Endodermal cell (in vitro differentiated cells): ENCODE measurements around the gene CUZD1. TPM values are rescaled to one million over a fixed set of nuclear protein-coding genes. Genes with fewer than 3 reads are reported as not detected.

ENCODE experiments used
- DNase-seq: peaks from one replicate; pipeline ENCODE4 v3.0.0-alpha.2; 2017
- H3K27ac ChIP-seq: 2 replicates; pipeline ENCODE4 v1.5.1; 2013; ENCODE audit warnings: mild to moderate bottlenecking, low read depth, low read length, moderate library complexity
- H3K27me3 ChIP-seq: 2 replicates; pipeline ENCODE4 v1.6.1; 2013; ENCODE audit warnings: mild to moderate bottlenecking, low read length, moderate library complexity; ENCODE audit not compliant: insufficient read depth, control insufficient read depth, poor library complexity, severe bottlenecking
- H3K36me3 ChIP-seq: 2 replicates; pipeline ENCODE4 v1.7.0; 2013; ENCODE audit warnings: mild to moderate bottlenecking, low read length, moderate library complexity; ENCODE audit not compliant: control insufficient read depth, insufficient read depth
- H3K4me1 ChIP-seq: one replicate; pipeline ENCODE4 v1.7.0; 2013; ENCODE audit warnings: low read length; ENCODE audit not compliant: control insufficient read depth, insufficient read depth
- H3K4me3 ChIP-seq: 2 replicates; pipeline ENCODE4 v1.5.1; 2013; ENCODE audit warnings: mild to moderate bottlenecking, low read length, moderate library complexity
- H3K9ac ChIP-seq: 2 replicates; pipeline ENCODE4 v1.6.1; 2013; ENCODE audit warnings: mild to moderate bottlenecking, low read length, moderate library complexity; ENCODE audit not compliant: poor library complexity, severe bottlenecking; ENCODE audit errors: extremely low read depth
- H3K9me3 ChIP-seq: 2 replicates; pipeline ENCODE4 v1.6.1; 2013; ENCODE audit warnings: mild to moderate bottlenecking, low read length, moderate library complexity; ENCODE audit not compliant: control insufficient read depth
- H3K27ac Mint-ChIP-seq: 2 replicates; pipeline ENCODE4 v1.8.0; 2020; ENCODE audit warnings: mixed read lengths
- H3K27me3 Mint-ChIP-seq: 2 replicates; pipeline ENCODE4 v1.8.0; 2021; ENCODE audit warnings: mild to moderate bottlenecking, mixed read lengths; ENCODE audit not compliant: insufficient read depth
- H3K36me3 Mint-ChIP-seq: 2 replicates; pipeline ENCODE4 v1.8.0; 2020; ENCODE audit warnings: low read depth, mixed read lengths
- H3K4me1 Mint-ChIP-seq: 2 replicates; pipeline ENCODE4 v1.8.0; 2020; ENCODE audit warnings: mixed read lengths
- H3K4me3 Mint-ChIP-seq: 2 replicates; pipeline ENCODE4 v1.8.0; 2020; ENCODE audit warnings: mild to moderate bottlenecking, moderate library complexity, mixed read lengths
- H3K9me3 Mint-ChIP-seq: 2 replicates; pipeline ENCODE4 v1.8.0; 2020; ENCODE audit warnings: mild to moderate bottlenecking, mixed read lengths
- WGBS, 2 experiments: methylation state at CpG; one replicate each; pipeline versions ENCODE4 v1.1.5 to v1.1.7; 2013; ENCODE audit warnings: missing lambda C conversion rate in 2 of 2, mixed read lengths in 1 of 2; ENCODE audit not compliant: insufficient coverage in 1 of 2, insufficient read length in 1 of 2; 5-methylcytosine and 5-hydroxymethylcytosine counted together
- total RNA-seq, 2 donors: library from RNA; stranded (reverse); fragmentation: NEBNext Ultra II Directional in 1 of 2; extraction: Animal tissue kit (Norgen Biotek cat#: 25700) in 1 of 2; gene quantifications; 2 replicates in 1 of 2; 3 replicates in 1 of 2; pipeline ENCODE4 v1.2.1, GENCODE V29; 2021
- TF ChIP-seq, protein P1 (sequence below): fragments of 200-600 bp; sonication (generic); conservative IDR thresholded peaks from 2 replicates; pipeline ENCODE4 v1.5.0; 2021; ENCODE audit warnings: antibody characterized with exemption, mild to moderate bottlenecking

The CUZD1 gene
- total RNA-seq, 2 donors from 2014 or later: 0.53 TPM; not detected in 1

DNA sequence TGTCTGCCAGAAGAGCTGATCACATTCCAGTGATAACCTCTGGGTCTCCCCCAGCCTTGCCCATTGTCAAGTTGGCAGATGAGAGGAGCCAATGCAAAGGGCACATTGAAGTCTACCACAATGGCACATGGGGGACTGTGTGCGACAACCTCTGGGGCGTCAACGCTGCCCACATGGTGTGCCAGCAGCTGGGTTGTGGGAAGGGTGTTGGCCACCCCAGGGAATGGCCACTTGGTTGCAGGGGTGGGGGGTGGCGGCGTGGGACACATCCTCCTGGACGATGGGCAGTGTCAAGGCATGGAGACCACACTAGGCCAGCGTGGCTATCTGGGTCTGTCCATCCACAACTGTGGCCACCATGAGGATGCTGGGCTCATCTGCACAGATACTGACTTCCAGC lies 43.4 kb downstream of the CUZD1 start:
- H3K9me3 ChIP-seq: no peaks in the 10 kb centered on the region
- no peaks in the 10 kb centered on the region for H3K36me3 Mint-ChIP-seq
- H3K9me3 Mint-ChIP-seq: no peaks in the 10 kb centered on the region
- peaks cover 29% of the 10 kb centered on the region for H3K27me3 Mint-ChIP-seq
- no peak overlapping the region for H3K9ac ChIP-seq
- no peaks in the 10 kb centered on the region for H3K4me1 ChIP-seq
- no peak overlapping the region for H3K4me3 ChIP-seq
- DNase-seq: peak; percentile 17
- no peak overlapping the region for H3K27ac ChIP-seq
- no peaks in the 10 kb centered on the region for H3K27me3 ChIP-seq
- TF ChIP-seq, protein P1, sequence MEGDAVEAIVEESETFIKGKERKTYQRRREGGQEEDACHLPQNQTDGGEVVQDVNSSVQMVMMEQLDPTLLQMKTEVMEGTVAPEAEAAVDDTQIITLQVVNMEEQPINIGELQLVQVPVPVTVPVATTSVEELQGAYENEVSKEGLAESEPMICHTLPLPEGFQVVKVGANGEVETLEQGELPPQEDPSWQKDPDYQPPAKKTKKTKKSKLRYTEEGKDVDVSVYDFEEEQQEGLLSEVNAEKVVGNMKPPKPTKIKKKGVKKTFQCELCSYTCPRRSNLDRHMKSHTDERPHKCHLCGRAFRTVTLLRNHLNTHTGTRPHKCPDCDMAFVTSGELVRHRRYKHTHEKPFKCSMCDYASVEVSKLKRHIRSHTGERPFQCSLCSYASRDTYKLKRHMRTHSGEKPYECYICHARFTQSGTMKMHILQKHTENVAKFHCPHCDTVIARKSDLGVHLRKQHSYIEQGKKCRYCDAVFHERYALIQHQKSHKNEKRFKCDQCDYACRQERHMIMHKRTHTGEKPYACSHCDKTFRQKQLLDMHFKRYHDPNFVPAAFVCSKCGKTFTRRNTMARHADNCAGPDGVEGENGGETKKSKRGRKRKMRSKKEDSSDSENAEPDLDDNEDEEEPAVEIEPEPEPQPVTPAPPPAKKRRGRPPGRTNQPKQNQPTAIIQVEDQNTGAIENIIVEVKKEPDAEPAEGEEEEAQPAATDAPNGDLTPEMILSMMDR: no peak
- WGBS, 2 experiments: 93 to 95% methylated on average over 6 to 7 of the region's 7 CpGs
- H3K4me1 Mint-ChIP-seq: no peaks in the 10 kb centered on the region
- H3K4me3 Mint-ChIP-seq: no peak overlapping the region
- H3K36me3 ChIP-seq: no peaks in the 10 kb centered on the region
- H3K27ac Mint-ChIP-seq: no peak overlapping the region

DNA sequence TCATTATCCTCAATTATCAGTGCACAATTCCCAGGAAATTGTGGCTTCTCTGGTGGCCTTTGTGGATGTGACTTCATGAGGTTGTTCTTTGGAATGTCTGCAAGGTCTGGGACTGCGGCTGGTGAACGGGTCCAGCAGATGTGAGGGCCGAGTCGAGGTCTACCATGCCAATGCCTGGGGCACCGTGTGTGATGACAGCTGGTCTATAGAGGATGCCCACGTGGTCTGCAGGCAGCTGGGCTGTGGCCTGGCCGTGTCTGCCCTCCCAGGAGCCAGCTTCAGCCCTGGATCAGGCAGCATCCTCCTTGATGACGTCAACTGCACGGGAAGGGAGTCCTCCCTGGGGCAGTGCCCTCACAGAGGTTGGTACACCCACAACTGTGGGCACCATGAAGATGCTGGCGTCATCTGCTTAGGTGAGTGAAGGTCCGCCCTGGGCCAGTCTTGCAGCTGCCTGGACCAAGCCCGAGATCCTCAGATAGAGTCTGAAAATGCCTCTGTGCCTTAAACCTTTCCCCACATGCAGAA lies 46.9 kb downstream of the CUZD1 start:
- TF ChIP-seq, protein P1: no peak
- Histone ChIP-seq H3K27me3 (peaks cover 6% of the 10 kb centered on the region), H3K36me3 (no peaks in the 10 kb centered on the region), H3K9ac (no peak overlapping the region), H3K4me3 (no peak overlapping the region), H3K9me3 (no peaks in the 10 kb centered on the region), H3K4me1 (no peaks in the 10 kb centered on the region), H3K27ac (no peak overlapping the region)
- peaks cover 26% of the 10 kb centered on the region for H3K27me3 Mint-ChIP-seq
- H3K36me3 Mint-ChIP-seq: no peaks in the 10 kb centered on the region
- 89 to 90% methylated on average over 9 to 12 of the region's 12 CpGs for whole genome bisulfite sequencing, 2 experiments
- H3K9me3 Mint-ChIP-seq: no peaks in the 10 kb centered on the region
- H3K4me1 Mint-ChIP-seq: peaks cover 3% of the 10 kb centered on the region
- no peak overlapping the region for H3K4me3 Mint-ChIP-seq
- no peak overlapping the region for H3K27ac Mint-ChIP-seq
- peak; percentile 32 for DNase-seq

DNA sequence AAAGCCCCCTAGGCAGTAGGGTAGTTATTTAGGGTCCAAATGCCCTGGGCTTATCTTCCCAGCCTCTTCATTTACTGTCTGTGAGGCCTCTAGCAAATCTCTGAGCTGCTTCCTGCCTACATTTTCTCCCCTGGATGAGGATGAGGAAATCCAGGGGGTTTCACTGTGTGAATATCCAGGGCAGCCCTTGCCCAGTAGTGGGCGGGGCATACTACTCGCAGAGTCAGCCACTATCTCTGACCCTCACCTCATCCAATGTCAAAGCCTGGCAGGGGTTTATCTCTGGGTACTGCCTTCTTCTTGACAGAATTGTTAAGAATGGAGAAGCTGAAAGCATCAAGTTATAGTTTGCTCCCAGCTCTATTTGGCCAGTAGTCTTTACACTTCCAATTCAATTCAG lies 48.9 kb downstream of the CUZD1 start:
- no peaks in the 10 kb centered on the region for H3K36me3 Mint-ChIP-seq
- no peaks in the 10 kb centered on the region for H3K9me3 ChIP-seq
- TF ChIP-seq, protein P1: no peak
- H3K9ac ChIP-seq: no peak overlapping the region
- H3K27ac Mint-ChIP-seq: no peak overlapping the region
- H3K4me3 Mint-ChIP-seq: no peak overlapping the region
- H3K27me3 Mint-ChIP-seq: peaks cover 27% of the 10 kb centered on the region
- DNase-seq: peak; percentile 59
- peaks cover 3% of the 10 kb centered on the region for H3K4me1 Mint-ChIP-seq
- H3K27me3 ChIP-seq: peaks cover 25% of the 10 kb centered on the region
- no peaks in the 10 kb centered on the region for H3K4me1 ChIP-seq
- H3K9me3 Mint-ChIP-seq: no peaks in the 10 kb centered on the region
- no peak overlapping the region for H3K27ac ChIP-seq
- H3K36me3 ChIP-seq: no peaks in the 10 kb centered on the region
- H3K4me3 ChIP-seq: no peak overlapping the region
- 45% methylated on average over 2 of the region's 2 CpGs; no CpG with 5 or more reads in 1 of the 2 experiments for WGBS, 2 experiments
